ENCODE results near the gene BAAT. TPM values are rescaled to one million over a fixed set of nuclear protein-coding genes. Genes with fewer than 3 reads are reported as not detected.

BAAT gene
- total RNA-seq, 1 experiment from 2014 or later: 0.25 TPM

DNA sequence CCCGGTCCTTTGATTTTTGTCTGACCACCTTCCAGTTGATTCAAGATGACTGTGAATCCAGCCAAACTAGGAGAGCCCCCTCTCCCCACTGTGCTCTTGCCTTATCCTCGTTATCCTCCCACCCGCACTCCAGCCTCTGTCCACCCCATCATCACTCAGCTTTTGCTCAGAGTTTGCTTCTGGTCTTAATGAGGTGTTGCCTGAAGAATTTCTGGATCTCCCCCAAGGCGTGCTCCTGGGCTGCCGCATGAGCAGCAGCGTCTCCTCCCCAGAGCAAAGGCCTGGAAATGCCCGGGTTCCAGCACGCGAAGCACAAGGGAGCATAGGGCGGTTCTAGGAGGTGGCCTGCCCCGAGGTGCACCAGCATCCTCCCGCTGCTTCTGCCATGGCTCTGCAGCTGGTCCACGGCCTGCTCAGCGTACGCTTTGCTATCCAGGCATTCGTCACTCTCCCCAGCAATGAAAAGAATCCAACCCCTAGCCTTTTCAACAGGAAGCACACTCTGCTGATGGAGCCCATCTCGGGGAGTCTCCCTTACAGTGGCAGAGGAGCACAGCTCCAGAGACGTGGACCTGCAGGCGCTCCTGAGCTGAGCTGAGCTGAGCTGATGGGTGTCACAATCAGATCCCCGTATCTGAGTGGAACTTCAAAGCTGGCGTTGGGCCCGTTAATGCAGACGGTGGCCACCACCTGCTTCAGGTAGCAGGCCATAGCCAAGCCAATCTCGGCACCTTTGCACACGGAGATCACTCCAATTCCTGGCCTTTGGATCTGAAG is 50.7 kb downstream of the BAAT start (continued):
- TF ChIP-seq EZH2phosphoT487 (IDR thresholded peaks at IDR 0.05; ENCODE audit: borderline replicate concordance) (no peak), YY1 (IDR thresholded peaks at IDR 0.05; ENCODE audit: extremely low read depth, insufficient replicate concordance, low read depth, low read length) (no peak), ZFX (IDR thresholded peaks at IDR 0.05) (no peak)

DNA sequence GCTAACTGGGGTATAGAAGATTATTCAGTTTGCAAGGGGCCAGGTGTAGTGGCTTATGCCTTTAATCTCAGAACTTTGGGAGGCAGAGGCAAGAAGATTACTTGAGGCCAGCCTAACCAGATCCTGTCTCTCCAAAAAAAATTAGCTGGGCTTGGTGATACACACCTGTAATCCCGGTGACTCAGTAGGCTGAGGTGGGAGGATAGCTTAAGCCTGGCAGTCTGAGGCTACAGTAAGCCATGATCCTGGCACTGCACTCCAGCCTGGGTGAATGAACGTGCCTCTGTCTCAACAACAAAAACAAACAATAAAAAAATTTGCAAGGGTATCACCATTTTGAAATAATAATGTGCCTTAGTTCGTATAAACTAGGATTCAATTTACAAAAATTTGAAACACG is 51.3 kb downstream of the BAAT start:
- Histone ChIP-seq H3K27ac (ENCODE audit: low read depth, low read length) (no peak overlapping the region), H2AFZ (ENCODE audit: low read depth, low read length, poor library complexity, severe bottlenecking) (no peak overlapping the region), H3K4me3 (replicated peaks in 1 of 2; ENCODE audit: low read depth in 1 of 2, low read length in 2 of 2) (no peak overlapping the region), H4K20me1 (ENCODE audit: insufficient read depth) (no peaks in the 10 kb centered on the region), H3K9ac (ENCODE audit: low read length) (no peak overlapping the region), H3K4me1 (ENCODE audit: control insufficient read depth in 1 of 2, insufficient read depth in 2 of 2, low read length in 2 of 2) (no peaks in the 10 kb centered on the region), H3K36me3 (ENCODE audit: control insufficient read depth in 1 of 2, insufficient read depth in 2 of 2, low read length in 2 of 2) (no peaks in the 10 kb centered on the region), H3K4me2 (ENCODE audit: low read length) (no peak overlapping the region), H3K27me3 (ENCODE audit: insufficient read depth, low read length) (no peaks in the 10 kb centered on the region), H3K9me3 (ENCODE audit: control insufficient read depth in 1 of 2, insufficient read depth in 1 of 2, low read depth in 1 of 2, low read length in 2 of 2) (no peaks in the 10 kb centered on the region), H3K79me2 (ENCODE audit: insufficient read depth, low read length) (no peaks in the 10 kb centered on the region), H3K9me2 (ENCODE audit: insufficient read depth) (no peaks in the 10 kb centered on the region)
- RAD21 ChIA-PET (ENCODE audit: low non-redundant PET in 1 of 2, low total read pairs in 2 of 2, uncharacterized antibody in 2 of 2, unreplicated experiment in 2 of 2): no interaction called here
- BruUV-seq (replicated peaks): no TSS peak
- TF ChIP-seq, protein P1, sequence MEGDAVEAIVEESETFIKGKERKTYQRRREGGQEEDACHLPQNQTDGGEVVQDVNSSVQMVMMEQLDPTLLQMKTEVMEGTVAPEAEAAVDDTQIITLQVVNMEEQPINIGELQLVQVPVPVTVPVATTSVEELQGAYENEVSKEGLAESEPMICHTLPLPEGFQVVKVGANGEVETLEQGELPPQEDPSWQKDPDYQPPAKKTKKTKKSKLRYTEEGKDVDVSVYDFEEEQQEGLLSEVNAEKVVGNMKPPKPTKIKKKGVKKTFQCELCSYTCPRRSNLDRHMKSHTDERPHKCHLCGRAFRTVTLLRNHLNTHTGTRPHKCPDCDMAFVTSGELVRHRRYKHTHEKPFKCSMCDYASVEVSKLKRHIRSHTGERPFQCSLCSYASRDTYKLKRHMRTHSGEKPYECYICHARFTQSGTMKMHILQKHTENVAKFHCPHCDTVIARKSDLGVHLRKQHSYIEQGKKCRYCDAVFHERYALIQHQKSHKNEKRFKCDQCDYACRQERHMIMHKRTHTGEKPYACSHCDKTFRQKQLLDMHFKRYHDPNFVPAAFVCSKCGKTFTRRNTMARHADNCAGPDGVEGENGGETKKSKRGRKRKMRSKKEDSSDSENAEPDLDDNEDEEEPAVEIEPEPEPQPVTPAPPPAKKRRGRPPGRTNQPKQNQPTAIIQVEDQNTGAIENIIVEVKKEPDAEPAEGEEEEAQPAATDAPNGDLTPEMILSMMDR (IDR thresholded peaks at IDR 0.05 in 2 of 3, conservative IDR thresholded peaks at IDR 0.05 in 1 of 3; ENCODE audit: borderline replicate concordance in 1 of 3, insufficient read depth in 1 of 3, low read depth in 2 of 3, low read length in 2 of 3): no peak
- TF ChIP-seq, protein P2, sequence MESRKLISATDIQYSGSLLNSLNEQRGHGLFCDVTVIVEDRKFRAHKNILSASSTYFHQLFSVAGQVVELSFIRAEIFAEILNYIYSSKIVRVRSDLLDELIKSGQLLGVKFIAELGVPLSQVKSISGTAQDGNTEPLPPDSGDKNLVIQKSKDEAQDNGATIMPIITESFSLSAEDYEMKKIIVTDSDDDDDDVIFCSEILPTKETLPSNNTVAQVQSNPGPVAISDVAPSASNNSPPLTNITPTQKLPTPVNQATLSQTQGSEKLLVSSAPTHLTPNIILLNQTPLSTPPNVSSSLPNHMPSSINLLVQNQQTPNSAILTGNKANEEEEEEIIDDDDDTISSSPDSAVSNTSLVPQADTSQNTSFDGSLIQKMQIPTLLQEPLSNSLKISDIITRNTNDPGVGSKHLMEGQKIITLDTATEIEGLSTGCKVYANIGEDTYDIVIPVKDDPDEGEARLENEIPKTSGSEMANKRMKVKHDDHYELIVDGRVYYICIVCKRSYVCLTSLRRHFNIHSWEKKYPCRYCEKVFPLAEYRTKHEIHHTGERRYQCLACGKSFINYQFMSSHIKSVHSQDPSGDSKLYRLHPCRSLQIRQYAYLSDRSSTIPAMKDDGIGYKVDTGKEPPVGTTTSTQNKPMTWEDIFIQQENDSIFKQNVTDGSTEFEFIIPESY (IDR thresholded peaks at IDR 0.05; ENCODE audit: extremely low read depth, insufficient replicate concordance, low read length): no peak
- TF ChIP-seq YY1 (IDR thresholded peaks at IDR 0.05; ENCODE audit: extremely low read depth, insufficient replicate concordance, low read depth, low read length) (no peak), TCF7L2 (IDR thresholded peaks at IDR 0.05; ENCODE audit: borderline replicate concordance, extremely low read depth, insufficient read depth, insufficient read length) (no peak), ZNF274 (IDR thresholded peaks at IDR 0.05; ENCODE audit: low read depth, low read length) (no peak), JUND (IDR thresholded peaks at IDR 0.05) (no peak), SRF (IDR thresholded peaks at IDR 0.05; ENCODE audit: low read depth) (no peak), FOSL1 (IDR thresholded peaks at IDR 0.05; ENCODE audit: low read depth) (no peak), CEBPB (IDR thresholded peaks at IDR 0.05; ENCODE audit: low read depth) (no peak), ZFX (IDR thresholded peaks at IDR 0.05) (no peak), POLR2A (IDR thresholded peaks at IDR 0.05; ENCODE audit: borderline replicate concordance, extremely low read depth, insufficient read depth, insufficient read length) (no peak), SP1 (IDR thresholded peaks at IDR 0.05; ENCODE audit: low read depth) (no peak), CBX3 (IDR thresholded peaks at IDR 0.05; ENCODE audit: low read depth) (no peak), EGR1 (IDR thresholded peaks at IDR 0.05; ENCODE audit: low read depth) (no peak)
- TF ChIP-seq, protein P3, sequence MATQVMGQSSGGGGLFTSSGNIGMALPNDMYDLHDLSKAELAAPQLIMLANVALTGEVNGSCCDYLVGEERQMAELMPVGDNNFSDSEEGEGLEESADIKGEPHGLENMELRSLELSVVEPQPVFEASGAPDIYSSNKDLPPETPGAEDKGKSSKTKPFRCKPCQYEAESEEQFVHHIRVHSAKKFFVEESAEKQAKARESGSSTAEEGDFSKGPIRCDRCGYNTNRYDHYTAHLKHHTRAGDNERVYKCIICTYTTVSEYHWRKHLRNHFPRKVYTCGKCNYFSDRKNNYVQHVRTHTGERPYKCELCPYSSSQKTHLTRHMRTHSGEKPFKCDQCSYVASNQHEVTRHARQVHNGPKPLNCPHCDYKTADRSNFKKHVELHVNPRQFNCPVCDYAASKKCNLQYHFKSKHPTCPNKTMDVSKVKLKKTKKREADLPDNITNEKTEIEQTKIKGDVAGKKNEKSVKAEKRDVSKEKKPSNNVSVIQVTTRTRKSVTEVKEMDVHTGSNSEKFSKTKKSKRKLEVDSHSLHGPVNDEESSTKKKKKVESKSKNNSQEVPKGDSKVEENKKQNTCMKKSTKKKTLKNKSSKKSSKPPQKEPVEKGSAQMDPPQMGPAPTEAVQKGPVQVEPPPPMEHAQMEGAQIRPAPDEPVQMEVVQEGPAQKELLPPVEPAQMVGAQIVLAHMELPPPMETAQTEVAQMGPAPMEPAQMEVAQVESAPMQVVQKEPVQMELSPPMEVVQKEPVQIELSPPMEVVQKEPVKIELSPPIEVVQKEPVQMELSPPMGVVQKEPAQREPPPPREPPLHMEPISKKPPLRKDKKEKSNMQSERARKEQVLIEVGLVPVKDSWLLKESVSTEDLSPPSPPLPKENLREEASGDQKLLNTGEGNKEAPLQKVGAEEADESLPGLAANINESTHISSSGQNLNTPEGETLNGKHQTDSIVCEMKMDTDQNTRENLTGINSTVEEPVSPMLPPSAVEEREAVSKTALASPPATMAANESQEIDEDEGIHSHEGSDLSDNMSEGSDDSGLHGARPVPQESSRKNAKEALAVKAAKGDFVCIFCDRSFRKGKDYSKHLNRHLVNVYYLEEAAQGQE (IDR thresholded peaks at IDR 0.05; ENCODE audit: low read depth): no peak
- POLR2A ChIA-PET: no interaction called here
- CTCF ChIA-PET: interaction anchor here (1.5 kb wide), 1 partner anchor 55 kb away, joined by 4 read pairs; no protein-coding TSS in a partner anchor
- DNase-seq (ENCODE audit: low read depth, low spot score) (no peak), ATAC-seq (no peak)
- intact Hi-C loops (cut with micrococcal nuclease): no loop called here
